H9 (cell line): ENCODE measurements around the gene RGS6. TPM values are rescaled to one million over a fixed set of nuclear protein-coding genes. Genes with fewer than 3 reads are reported as not detected.
A peak's percentile ranks its signal among the peaks of the same experiment; 100 is the strongest.

Experiments
- DNase-seq: peaks from one replicate; pipeline ENCODE4 v3.0.0-alpha.2; 2017
- H2AFZ ChIP-seq: one replicate; pipeline ENCODE4 v1.6.1; 2013; ENCODE audit warnings: mild to moderate bottlenecking, low read length, control low read depth, moderate library complexity
- H2AK5ac ChIP-seq: 2 replicates; pipeline ENCODE4 v1.6.1; 2013; ENCODE audit warnings: low read length, control low read depth, mixed read lengths; ENCODE audit not compliant: insufficient read length
- H2BK120ac ChIP-seq: one replicate; pipeline ENCODE4 v1.6.1; 2013; ENCODE audit warnings: low read depth, mild to moderate bottlenecking, low read length, control low read depth, inconsistent platforms; ENCODE audit not compliant: poor library complexity, severe bottlenecking
- H2BK12ac ChIP-seq: 2 replicates; pipeline ENCODE4 v1.6.1; 2013; ENCODE audit warnings: low read length, control low read depth, mixed read lengths, low read depth; ENCODE audit not compliant: insufficient read length
- H2BK15ac ChIP-seq: 2 replicates; pipeline ENCODE4 v1.6.1; 2013; ENCODE audit warnings: low read depth, low read length, control low read depth
- H2BK20ac ChIP-seq: one replicate; pipeline ENCODE4 v1.6.1; 2013; ENCODE audit warnings: low read depth, mild to moderate bottlenecking, low read length, control low read depth, inconsistent platforms; ENCODE audit not compliant: poor library complexity, severe bottlenecking
- H2BK5ac ChIP-seq: 2 replicates; pipeline ENCODE4 v1.6.1; 2013; ENCODE audit warnings: low read length, control low read depth, mixed read lengths; ENCODE audit not compliant: insufficient read length
- H3K14ac ChIP-seq: 2 replicates; pipeline ENCODE4 v1.6.1; 2013; ENCODE audit warnings: low read length, control low read depth; ENCODE audit not compliant: insufficient read depth
- H3K18ac ChIP-seq: 2 replicates; pipeline ENCODE4 v1.6.1; 2013; ENCODE audit warnings: low read depth, mild to moderate bottlenecking, mixed read lengths, low read length, control low read depth; ENCODE audit not compliant: insufficient read length
- H3K23ac ChIP-seq: 2 replicates; pipeline ENCODE4 v1.6.1; 2013; ENCODE audit warnings: low read length, control low read depth, mixed read lengths, low read depth; ENCODE audit not compliant: insufficient read length
- H3K23me2 ChIP-seq: 2 replicates; pipeline ENCODE4 v1.6.1; 2013; ENCODE audit warnings: low read depth, mild to moderate bottlenecking, mixed read lengths, low read length, control low read depth; ENCODE audit not compliant: insufficient read length, poor library complexity, severe bottlenecking
- H3K27ac ChIP-seq: 2 replicates; pipeline ENCODE4 v1.5.1; 2013; ENCODE audit warnings: low read length, control low read depth, mixed read lengths, low read depth; ENCODE audit not compliant: insufficient read length
- H3K27me3 ChIP-seq: 2 replicates; pipeline ENCODE4 v1.6.1; 2013; ENCODE audit warnings: low read length, control low read depth, inconsistent platforms; ENCODE audit not compliant: insufficient read depth
- H3K4ac ChIP-seq: 2 replicates; pipeline ENCODE4 v1.6.1; 2013; ENCODE audit warnings: low read depth, mild to moderate bottlenecking, control low read depth, inconsistent platforms, low read length, moderate library complexity
- H3K4me1 ChIP-seq: 2 replicates; pipeline ENCODE4 v1.6.1; 2013; ENCODE audit warnings: low read length, control low read depth, inconsistent platforms; ENCODE audit not compliant: insufficient read depth
- H3K4me2 ChIP-seq: 2 replicates; pipeline ENCODE4 v1.6.1; 2013; ENCODE audit warnings: low read length, control low read depth, mixed read lengths; ENCODE audit not compliant: insufficient read length, insufficient read depth
- H3K56ac ChIP-seq: 2 replicates; pipeline ENCODE4 v1.6.1; 2013; ENCODE audit warnings: low read depth, mild to moderate bottlenecking, mixed read lengths, low read length, control low read depth; ENCODE audit not compliant: insufficient read length
- H3K79me1 ChIP-seq: 2 replicates; pipeline ENCODE4 v1.6.1; 2013; ENCODE audit warnings: low read depth, mild to moderate bottlenecking, moderate library complexity, low read length, control low read depth, inconsistent platforms; ENCODE audit not compliant: insufficient read depth, poor library complexity, severe bottlenecking
- H3K79me2 ChIP-seq: 2 replicates; pipeline ENCODE4 v1.6.1; 2013; ENCODE audit warnings: low read length, control low read depth, inconsistent platforms; ENCODE audit not compliant: insufficient read depth
- H3K9ac ChIP-seq: 2 replicates; pipeline ENCODE4 v1.6.1; 2013; ENCODE audit warnings: low read length, control low read depth, mixed read lengths; ENCODE audit not compliant: insufficient read length; ENCODE audit errors: extremely low read depth
- H3K9me3 ChIP-seq: one replicate; pipeline ENCODE4 v1.6.1; 2013; ENCODE audit warnings: low read depth, low read length, inconsistent platforms; ENCODE audit not compliant: control insufficient read depth
- H3T11ph ChIP-seq: one replicate; pipeline ENCODE4 v1.6.1; 2013; ENCODE audit warnings: mild to moderate bottlenecking, low read length, control low read depth, inconsistent platforms
- H4K20me1 ChIP-seq: one replicate; pipeline ENCODE4 v1.6.1; 2013; ENCODE audit not compliant: control insufficient read depth, insufficient read length, insufficient read depth
- H4K5ac ChIP-seq: 2 replicates; pipeline ENCODE4 v1.6.1; 2013; ENCODE audit warnings: low read depth, mild to moderate bottlenecking, mixed read lengths, low read length, control low read depth; ENCODE audit not compliant: insufficient read length
- H4K8ac ChIP-seq: replicated peaks from 2 replicates; pipeline ENCODE4 v1.6.1; 2013; ENCODE audit warnings: low read length, control low read depth, mixed read lengths, low read depth; ENCODE audit not compliant: insufficient read length
- H4K91ac ChIP-seq: 2 replicates; pipeline ENCODE4 v1.6.1; 2013; ENCODE audit warnings: low read depth, mild to moderate bottlenecking, moderate library complexity, mixed read lengths, low read length, control low read depth; ENCODE audit not compliant: insufficient read length
- H3K27ac Mint-ChIP-seq, 3 experiments: 2 replicates in 2 of 3; 3 replicates in 1 of 3; pipeline ENCODE4 v1.8.0; 2020 to 2021; ENCODE audit warnings: mixed read lengths in 3 of 3, mild to moderate bottlenecking in 1 of 3, moderate library complexity in 1 of 3
- H3K27me3 Mint-ChIP-seq: 2 replicates; pipeline ENCODE4 v1.8.0; 2021; ENCODE audit warnings: low read depth, mild to moderate bottlenecking, moderate library complexity, mixed read lengths
- H3K36me3 Mint-ChIP-seq, 3 experiments: 2 replicates in 2 of 3; 3 replicates in 1 of 3; pipeline ENCODE4 v1.8.0; 2020 to 2021; ENCODE audit warnings: low read depth in 3 of 3, mixed read lengths in 3 of 3; ENCODE audit not compliant: insufficient read depth in 1 of 3
- H3K4me1 Mint-ChIP-seq, 2 experiments: 2 replicates each; pipeline ENCODE4 v1.8.0; 2020; ENCODE audit warnings: mixed read lengths in 2 of 2
- H3K4me3 Mint-ChIP-seq, 2 experiments: 2 replicates in 1 of 2; 3 replicates in 1 of 2; pipeline ENCODE4 v1.8.0; 2020 to 2021; ENCODE audit warnings: mild to moderate bottlenecking in 2 of 2, mixed read lengths in 2 of 2, moderate library complexity in 1 of 2
- H3K9me3 Mint-ChIP-seq, 2 experiments: 2 replicates in 1 of 2; 3 replicates in 1 of 2; pipeline ENCODE4 v1.8.0; 2020; ENCODE audit warnings: mild to moderate bottlenecking in 2 of 2, mixed read lengths in 2 of 2, moderate library complexity in 1 of 2
- CTCF ChIP-seq: fragments of 200-600 bp; sonication (generic); conservative IDR thresholded peaks from 3 replicates; pipeline ENCODE4 v1.8.0; 2021; ENCODE audit warnings: antibody characterized with exemption, mild to moderate bottlenecking
- WGBS: extraction: QIAGEN DNeasy Blood & Tissue Kit; methylation state at CpG from one replicate; pipeline ENCODE4 v1.1.7; 2013; ENCODE audit warnings: missing lambda C conversion rate, low lambda C conversion rate, mixed read lengths; ENCODE audit not compliant: insufficient read length; ENCODE audit errors: extremely low coverage; 5-methylcytosine and 5-hydroxymethylcytosine counted together
- total RNA-seq: library from RNA; stranded (reverse); gene quantifications from 2 replicates; pipeline ENCODE4 v1.2.1, GENCODE V29; 2021

Gene RGS6
- total RNA-seq, 1 experiment from 2014 or later, result 3.0 TPM

GRCh38 chr14:71994416-71994815 is 62.2 kb downstream of the RGS6 start:
- H3K56ac ChIP-seq, result no peak overlapping the region
- WGBS, result no CpG with 5 or more reads among the region's 5 CpGs
- H3K4me2 ChIP-seq, result no peak overlapping the region
- no peak overlapping the region for H3K18ac ChIP-seq
- H2BK20ac ChIP-seq, result no peak overlapping the region
- no peak overlapping the region for H3K14ac ChIP-seq
- Mint-ChIP-seq H3K36me3 (peaks cover 0 to 4% (median 0%) of the 10 kb centered on the region in 3 experiments; a peak in 1 of 7 replicates), H3K27ac (peak overlapping the region in 1 of 3 experiments; percentile 17; a peak in 1 of 7 replicates), H3K27me3 (no peaks in the 10 kb centered on the region), H3K9me3 (peaks cover 2 to 3% of the 10 kb centered on the region in 2 experiments; a peak in 2 of 5 replicates), H3K4me1 (peaks cover 8 to 11% of the 10 kb centered on the region in 2 experiments), H3K4me3 (no peak overlapping the region)
- no peaks in the 10 kb centered on the region for H3K4me1 ChIP-seq
- H3K79me1 ChIP-seq, result no peaks in the 10 kb centered on the region
- no peaks in the 10 kb centered on the region for H4K20me1 ChIP-seq
- no peak for DNase-seq
- H3T11ph ChIP-seq, result no peak overlapping the region
- no peak overlapping the region for H2BK15ac ChIP-seq
- H2BK120ac ChIP-seq, result no peak overlapping the region
- no peak overlapping the region for H2BK12ac ChIP-seq
- no peak overlapping the region for H3K23ac ChIP-seq
- H3K9ac ChIP-seq, result no peak overlapping the region
- no peaks in the 10 kb centered on the region for H3K23me2 ChIP-seq
- H2AK5ac ChIP-seq, result no peak overlapping the region
- no peak overlapping the region for H4K91ac ChIP-seq
- H4K5ac ChIP-seq, result no peak overlapping the region
- no peak overlapping the region for H3K4ac ChIP-seq
- H3K27me3 ChIP-seq, result no peaks in the 10 kb centered on the region
- H3K9me3 ChIP-seq, result no peaks in the 10 kb centered on the region
- no peak for TF ChIP-seq CTCF
- no peak overlapping the region for H2BK5ac ChIP-seq
- H2AFZ ChIP-seq, result no peak overlapping the region
- no peak overlapping the region for H3K27ac ChIP-seq
- no peaks in the 10 kb centered on the region for H3K79me2 ChIP-seq
- no peak overlapping the region for H4K8ac ChIP-seq
